GM18519 (cell line): ENCODE data around the gene STAB2.
"Not testable (repeated sequence)": the region's sequence is repeated elsewhere in the genome, so short reads cannot be mapped to it uniquely, and the experiment has no call there.

ENCODE experiments used
- ATAC-seq: cut with Tn5 transposase; IDR thresholded peaks from one replicate; pipeline ENCODE4 v1.9.1; 2021; ENCODE audit warnings: mild to moderate bottlenecking, moderate library complexity; ENCODE audit not compliant: unreplicated experiment, low FRiP score

STAB2 gene

GRCh38 chr12:103645202-103645601 lies 58.1 kb downstream of the STAB2 start:
- ATAC-seq: no peak

DNA sequence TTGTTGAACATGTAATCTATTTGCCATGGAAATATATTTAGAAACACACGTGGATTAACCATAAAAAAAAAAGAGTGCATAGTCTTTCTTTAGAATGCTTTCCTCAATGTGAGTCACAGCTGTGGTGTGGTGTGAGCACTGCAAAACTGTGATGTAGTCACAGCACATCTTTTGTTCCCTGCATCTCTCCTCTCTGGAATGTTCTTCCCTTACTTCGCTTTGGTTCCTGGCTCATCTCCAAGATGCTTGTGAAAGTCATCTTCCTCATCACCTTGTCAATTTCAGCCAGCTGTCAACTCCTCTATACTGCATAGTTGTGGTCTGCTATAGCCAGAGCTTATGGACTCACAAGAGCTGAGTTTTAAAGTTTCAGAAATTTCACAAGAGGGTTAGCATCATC lies 60.2 kb downstream of the STAB2 start:
- ATAC-seq: no peak

DNA sequence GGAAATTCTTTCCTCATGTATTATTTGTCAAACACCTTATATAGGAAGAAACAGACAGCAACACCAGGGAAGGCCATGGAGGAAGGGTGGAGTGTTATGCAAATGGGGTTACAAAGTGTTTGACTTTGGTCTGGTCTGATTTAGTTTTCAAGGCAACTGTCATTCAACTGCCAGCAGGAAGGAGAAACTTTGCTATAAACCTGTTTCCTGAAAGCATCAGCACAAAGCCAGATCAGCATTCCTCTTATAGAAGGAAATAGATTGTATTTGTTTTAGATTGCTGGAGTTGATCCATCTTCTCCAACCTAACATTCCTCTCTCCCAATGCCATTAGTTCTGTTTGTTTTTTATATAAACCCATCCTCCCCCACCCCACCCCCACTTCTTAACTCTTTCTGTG lies 65.7 kb downstream of the STAB2 start:
- no peak for ATAC-seq

DNA sequence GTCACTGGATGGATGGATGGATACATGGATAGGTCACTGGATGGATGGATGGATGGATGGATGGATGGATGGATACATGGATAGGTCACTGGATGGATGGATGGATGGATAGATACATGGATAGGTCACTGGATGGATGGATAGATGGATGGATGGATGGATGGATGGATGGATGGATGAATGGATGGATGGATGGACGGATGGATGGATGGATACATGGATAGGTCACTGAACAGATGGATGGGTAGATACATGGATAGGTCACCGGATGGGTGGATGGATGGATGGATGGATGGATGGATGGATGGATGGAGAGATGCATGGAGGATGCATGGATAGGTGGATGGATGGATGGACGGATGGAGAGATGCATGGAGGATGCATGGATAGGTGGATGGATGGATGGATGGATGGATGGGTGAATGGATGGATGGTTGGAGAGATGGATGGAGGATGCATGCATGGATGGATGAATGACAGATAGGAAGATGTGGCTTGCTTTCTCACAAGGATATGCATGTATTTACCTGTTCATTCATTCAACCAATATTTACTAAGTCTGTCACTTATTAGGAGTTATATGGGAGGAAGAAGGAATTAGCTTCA lies 66.6 kb downstream of the STAB2 start:
- not testable (repeated sequence) for ATAC-seq

DNA sequence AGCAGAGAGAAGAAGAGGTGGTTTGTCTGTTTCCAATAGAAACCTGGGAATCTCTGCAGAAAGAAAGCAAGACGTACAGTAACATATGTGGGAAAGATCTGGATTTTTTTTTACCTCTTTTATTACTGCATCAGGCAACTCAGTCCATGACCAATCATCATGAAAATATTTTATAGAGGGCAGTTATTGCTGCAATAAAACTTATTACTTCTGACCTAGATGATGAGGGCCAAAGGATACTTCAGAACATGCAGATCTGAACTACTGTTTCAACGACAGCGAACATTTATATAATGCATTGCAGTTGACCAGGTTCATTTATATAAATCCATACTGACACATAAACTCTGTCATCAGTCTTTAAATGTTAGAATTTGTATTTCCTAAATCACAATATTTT lies 67.7 kb downstream of the STAB2 start:
- no peak for ATAC-seq

- ATAC-seq: no peak
Observed at GRCh38 chr12:103656291-103656690, 69.2 kb downstream of the STAB2 start.

GRCh38 chr12:103657331-103657730 lies 70.3 kb downstream of the STAB2 start:
- no peak for ATAC-seq

DNA sequence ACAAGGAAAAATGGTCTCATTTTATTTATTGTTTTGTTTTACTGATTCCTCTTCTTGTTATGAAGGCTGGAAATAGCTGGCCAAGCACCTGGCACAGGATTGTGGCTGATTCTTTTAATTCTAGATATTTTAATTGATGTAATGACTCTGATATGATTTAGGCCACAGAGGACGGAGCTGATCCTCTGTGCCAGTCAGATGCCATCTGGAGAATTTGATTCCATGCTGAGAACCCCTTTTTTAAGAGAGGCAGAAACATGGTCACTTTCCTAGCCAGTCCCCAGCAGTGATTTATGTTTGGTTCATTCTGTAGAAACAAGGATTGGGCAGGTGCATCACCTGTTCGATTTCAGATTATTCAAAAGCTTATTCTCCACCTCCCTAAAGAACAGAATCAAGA lies 77.6 kb downstream of the STAB2 start:
- ATAC-seq: no peak

GRCh38 chr12:103665971-103666370 lies 78.9 kb downstream of the STAB2 start:
- ATAC-seq: no peak

DNA sequence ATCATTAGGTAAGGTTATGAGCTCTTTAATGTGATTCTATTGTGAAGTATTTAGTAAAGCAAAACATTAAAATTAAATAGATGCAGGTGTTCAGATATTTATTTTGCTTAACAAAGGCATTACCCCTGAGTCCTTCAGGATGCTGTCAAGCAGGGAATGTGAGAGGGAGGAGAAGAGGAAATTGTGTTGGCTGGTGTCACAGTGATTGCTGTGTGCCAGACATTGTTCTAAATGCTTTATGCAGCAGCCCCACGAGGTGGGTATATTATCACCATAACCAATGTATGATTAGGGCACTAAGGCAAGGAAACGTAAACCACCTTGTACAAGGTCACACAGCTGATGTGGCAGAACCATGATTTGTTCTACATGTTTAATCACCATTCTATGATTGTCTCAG lies 80.1 kb downstream of the STAB2 start:
- no peak for ATAC-seq

GRCh38 chr12:103668520-103668919 lies 81.4 kb downstream of the STAB2 start:
- ATAC-seq: no peak

DNA sequence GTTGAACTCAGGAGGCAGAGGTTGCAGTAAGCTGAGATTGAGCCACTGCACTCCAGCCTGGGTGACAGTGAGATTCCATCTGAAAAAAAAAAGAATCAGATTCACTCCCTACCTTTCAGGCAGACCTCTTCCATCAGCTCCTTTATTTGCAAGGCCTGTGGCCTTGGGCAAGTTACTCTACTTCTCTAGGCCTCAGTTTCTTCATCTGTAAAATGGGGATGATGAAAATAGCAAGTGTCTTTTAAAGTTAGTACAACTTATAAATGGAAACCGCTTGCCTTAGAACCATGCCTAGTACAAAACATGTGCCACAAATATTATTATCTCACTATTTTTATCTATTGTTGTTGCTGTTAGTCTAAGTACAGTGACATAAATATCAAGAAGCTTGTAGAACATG lies 84.3 kb downstream of the STAB2 start:
- ATAC-seq: no peak

DNA sequence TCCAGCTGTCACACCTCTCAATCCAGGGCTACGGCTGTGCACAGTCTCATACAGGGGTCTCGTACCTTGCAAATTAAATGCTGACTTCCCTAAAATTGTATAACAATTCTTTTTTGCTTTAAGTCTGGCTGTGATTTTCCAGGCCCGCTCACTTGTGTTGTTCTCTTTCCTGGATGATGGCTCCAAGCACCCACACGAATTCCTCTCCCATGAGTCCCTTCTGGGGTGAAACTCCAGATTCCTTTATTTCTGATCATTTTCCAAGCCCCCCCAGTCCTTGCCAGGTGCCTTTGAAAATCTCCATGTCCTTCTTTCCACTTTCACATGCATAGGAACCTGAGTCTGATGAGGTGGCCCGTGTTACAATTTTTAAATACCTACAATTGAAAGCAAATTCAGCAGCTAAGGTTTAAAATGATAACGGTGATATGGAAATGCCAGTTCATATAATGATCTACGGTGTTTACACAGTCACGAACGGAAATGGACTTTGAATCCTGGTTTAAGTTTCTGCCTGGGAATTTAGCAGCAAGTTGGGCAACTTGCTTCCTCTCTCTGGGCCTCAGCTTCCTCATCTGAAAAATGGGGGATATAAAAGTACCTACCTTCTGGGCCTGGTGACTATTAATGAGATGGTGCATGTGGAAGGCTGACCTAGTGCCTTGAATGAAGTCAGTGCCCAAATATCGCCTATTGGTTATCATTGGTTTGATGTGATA lies 85.5 kb downstream of the STAB2 start:
- no peak for ATAC-seq

- no peak for ATAC-seq
Observed at GRCh38 chr12:103673487-103673886, 86.4 kb downstream of the STAB2 start.

GRCh38 chr12:103673891-103674375 lies 86.9 kb downstream of the STAB2 start:
- no peak for ATAC-seq

GRCh38 chr12:103676893-103677292 lies 89.8 kb downstream of the STAB2 start:
- no peak for ATAC-seq

DNA sequence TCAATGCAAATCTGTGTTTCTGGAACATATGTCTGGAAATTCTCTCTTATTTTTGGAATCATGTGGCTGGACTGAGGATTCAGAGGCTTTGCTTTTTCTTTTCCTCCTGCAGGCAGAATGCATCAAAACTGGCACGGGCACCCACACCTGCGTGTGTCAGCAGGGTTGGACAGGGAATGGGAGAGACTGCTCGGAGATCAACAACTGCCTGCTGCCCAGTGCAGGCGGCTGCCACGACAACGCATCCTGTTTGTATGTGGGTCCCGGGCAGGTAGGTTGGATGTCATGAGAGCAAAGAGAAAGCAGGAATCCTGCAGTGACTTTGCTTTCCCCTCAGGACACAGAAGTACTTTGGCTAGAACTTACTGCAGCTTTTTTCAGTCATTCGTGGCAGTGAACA lies 90.3 kb downstream of the STAB2 start:
- no peak for ATAC-seq

DNA sequence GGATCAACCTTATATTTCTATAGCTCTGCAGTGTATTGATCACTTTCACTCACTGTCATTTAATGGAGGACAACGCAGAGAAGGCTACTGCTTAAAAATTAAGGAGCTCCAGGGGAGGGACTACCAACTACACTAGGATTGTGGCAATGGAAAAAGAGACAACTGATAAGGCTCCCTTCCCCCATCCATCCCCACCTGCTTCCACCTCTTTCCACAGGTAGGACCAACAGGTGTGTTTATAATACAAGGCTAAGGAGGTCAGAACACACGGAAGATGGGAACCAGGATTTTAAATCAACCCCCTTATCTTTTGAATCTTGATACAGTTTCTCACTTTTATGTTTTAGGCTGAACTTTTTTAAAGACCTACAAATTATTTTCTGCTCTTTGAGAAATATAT lies 90.8 kb downstream of the STAB2 start:
- no peak for ATAC-seq

DNA sequence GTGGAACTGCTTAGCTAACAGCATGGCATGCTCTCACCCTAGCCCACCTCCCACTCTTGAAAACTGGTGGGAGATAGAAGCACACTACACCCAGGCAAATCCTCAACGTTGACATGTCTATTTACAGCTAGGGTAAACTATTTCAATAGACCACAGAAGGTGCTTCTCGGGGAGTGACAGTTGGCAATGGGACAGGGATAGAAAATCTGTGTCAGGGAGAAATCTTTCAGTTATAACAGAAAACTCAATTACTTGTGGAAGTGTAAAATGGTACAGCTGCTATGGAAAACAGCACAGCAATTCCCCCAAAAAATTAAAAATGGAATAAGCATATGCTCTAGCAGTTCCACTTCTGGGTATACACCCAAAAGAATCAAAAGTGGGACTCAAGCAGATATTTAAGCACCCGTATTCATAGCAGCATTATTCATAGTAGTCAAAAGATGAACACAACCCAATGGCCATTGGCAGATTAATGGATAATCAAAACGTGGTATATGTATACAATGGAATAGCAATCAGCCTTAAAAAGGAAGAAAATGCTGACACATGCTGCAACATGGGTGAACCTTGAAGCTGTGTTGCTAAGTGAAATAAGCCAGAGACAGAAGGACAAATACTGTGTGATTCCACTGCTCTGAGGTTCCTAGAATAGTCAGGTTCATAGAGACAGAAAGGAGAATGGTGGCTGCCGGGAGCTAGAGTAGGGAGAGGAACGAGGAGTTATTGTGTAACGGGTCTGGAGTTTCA lies 92.5 kb downstream of the STAB2 start:
- ATAC-seq: no peak

DNA sequence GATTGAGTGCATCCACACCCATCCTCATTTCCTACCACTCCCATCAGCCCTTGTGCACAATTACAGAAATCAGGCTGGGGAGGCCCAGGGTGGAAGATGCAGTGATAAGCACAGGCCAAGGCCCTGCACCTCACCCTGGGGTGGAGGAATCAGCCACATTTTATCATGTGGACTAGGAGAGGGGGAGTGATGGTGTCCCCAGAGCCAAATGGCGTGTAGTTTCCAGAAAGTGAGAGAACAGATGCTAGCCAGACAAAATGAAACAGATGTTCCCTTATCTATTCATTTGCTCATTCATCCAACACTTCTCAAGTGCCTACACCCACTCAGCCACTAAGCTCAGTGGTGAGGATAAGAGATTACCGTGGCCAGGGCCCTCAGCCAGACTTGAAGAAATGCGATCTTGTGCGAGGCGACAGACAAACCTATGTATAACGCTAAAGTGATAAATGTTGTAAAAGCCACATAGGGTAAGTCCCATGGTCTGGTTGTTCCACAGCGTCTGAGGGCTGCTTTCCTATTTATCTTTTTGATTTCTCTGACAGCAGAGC lies 93.6 kb downstream of the STAB2 start:
- no peak for ATAC-seq

DNA sequence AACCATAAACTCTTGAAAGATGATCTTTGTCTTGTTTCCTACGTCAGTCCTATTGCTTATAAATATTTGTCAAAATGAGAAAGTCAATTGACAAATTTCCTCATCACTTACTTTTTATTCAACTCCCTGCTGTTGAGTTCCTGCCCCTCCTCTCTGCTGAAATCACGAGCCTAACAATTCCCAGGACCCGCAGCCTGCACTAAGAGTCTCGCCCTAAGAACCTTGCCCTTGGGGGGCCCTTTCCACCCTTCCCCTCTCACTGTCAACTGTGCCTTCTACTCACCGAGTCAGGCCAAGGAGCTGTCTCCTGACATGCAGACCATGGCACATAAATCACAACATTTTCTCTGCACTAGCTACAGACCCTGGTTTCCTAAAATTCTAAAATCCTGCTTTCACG lies 99.0 kb downstream of the STAB2 start:
- no peak for ATAC-seq
